GM03348 (cell line): ENCODE measurements around the gene C19orf73.
A peak's percentile ranks its signal among the peaks of the same experiment; 100 is the strongest.
"Not testable (repeated sequence)": the region's sequence is repeated elsewhere in the genome, so short reads cannot be mapped to it uniquely, and the experiment has no call there.

Experiments
- DNase-seq: peaks from one replicate; pipeline ENCODE4 v3.0.0; 2012; ENCODE audit warnings: low spot score

C19orf73 gene

GRCh38 chr19:49101160-49101559 lies 17.8 kb downstream of the C19orf73 start:
- DNase-seq = no peak

DNA sequence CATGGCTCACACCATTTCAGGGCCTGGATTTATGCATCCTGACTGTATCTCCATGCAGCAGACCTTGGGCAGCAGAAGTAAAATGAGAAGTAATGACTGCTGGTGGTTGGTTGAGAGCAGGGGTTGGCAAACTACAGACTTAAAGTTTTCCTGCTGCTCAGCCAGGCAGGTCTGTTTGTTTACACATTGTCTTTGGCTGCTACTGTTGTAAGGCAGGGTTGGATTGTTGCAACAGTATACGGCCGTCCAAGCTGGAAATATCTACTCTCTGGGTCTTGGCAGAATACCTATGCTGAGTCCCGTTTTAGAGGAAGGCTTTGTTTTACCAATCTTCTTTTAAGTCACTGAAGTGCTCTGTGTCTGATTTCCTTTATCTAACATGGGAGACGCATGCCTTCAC lies 20.1 kb downstream of the C19orf73 start:
- DNase-seq = no peak

- DNase-seq = peak; percentile 82
These were observed 21.3 kb downstream of the C19orf73 start for GRCh38 chr19:49097453-49098288.

DNA sequence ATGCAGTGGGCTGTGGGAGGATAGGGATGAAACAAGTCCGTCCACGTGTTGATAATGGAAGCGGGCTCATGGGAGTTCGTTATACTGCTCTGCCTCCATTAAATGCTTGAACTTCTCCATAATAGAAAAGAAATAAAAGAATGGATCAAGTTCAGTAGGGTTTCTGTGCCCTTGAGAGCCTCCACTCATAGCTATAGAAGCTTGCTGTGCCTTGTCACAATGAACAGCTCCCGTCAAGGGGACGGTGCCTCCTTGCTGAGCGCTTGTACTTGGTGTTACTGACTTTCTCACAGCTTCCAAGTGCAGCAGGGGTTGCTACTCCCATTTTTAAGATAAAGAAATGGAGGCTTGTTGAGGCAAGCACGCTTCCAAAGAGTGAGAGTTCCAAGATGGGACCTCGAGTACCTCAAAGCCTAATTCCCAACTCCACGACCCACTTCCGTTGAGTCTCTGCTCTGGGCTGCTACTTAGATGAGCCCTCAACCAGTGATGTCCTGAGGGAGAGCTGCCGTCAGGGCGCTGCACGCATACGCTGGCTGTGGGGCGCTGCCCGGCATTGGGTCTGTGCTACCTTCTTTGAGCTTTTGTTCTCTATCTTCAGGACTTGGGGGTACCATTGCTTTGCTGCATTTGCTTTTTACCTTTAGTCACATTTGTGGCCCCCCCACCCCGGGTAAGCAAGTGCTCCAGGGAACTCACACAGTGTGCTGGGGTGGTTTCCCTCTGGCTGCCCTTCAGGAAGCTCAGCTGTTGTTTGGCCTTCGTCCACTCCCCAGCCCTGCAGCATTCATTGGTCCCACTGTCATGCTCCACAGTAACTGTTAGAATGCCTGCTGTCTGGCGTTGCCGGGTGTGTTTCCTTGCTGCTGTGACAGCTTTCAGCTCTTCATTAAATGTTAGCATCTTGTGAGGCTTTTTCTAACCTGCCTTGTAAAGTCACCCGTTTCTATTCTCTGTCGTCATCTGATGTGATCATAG lies 24.1 kb downstream of the C19orf73 start:
- DNase-seq = no peak

- no peak for DNase-seq
These were observed 26.3 kb downstream of the C19orf73 start for GRCh38 chr19:49092686-49093085.

DNA sequence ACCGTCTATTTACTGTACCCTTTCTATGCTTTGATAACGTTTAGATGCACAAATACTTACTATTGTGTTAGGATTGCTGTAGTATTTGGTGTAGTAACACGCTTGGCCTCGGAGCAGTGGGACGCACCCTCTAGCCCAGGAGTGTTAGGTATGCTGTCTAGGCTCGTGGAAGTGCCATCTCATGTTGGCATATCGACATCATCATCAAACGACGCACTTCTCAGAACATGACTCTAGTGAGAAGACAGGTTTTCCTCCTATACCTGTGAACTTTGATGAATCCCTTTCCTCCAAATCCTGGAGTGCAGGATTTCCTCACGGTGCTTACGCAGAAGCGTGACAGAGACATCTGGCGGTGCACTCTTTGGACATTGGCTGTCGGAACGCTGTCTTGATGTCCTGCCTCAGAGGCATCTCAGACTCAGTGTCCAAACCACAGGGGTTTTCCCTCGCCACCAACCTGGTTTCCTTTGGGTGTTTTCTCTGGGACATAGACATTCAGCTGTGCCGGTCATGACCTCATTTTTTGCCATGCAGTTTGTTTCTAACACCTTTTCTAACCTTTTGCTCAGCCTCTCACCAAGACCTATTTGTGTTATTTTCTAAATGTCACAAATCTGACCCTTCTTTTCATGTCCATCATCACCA lies 27.4 kb downstream of the C19orf73 start:
- no peak for DNase-seq

DNA sequence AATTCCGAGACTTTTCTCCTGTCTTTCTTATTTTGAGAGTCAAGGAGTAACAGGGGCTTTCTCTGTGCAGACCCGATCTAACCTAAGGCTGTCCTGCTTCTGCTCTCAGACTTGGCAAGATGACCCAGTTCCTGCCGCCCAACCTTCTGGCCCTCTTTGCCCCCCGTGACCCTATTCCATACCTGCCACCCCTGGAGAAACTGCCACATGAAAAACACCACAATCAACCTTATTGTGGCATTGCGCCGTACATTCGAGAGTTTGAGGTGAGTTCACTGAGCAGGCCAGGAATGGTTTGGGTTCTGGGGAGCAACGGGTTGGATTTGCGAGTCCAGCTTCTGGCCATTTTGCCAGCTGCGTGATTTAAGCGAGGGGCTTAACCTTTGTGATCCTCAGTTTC lies 32.6 kb downstream of the C19orf73 start:
- DNase-seq = no peak

DNA sequence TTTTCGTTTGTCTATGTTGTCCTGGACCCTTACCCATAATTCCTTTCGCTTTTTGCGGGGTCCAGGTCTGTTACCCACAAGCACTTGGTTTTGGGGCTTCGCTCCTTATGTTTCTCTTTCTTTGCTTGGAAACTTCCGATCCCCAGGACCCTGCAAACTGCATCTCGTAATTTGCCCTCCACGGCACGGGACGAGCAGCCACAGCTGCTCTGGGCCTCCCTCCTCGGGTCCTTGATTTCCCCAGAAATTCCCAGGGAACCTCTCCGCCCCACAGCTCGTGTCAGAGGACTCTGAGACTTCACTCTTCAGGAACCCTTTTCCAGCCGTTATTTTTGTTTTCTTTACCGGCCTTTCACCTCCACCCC lies 33.1 kb downstream of the C19orf73 start:
- no peak for DNase-seq

- peak; percentile 100 for DNase-seq
These were observed 33.7 kb downstream of the C19orf73 start, which contains the start of gene SNRNP70 for GRCh38 chr19:49085020-49085867. Gene SNRNP70, plus strand, starts transcription at chr19:49085451. Its CDS starts 964 bp downstream, at chr19:49086415.

- no peak for DNase-seq
These were observed 34.5 kb downstream of the C19orf73 start for GRCh38 chr19:49084206-49085019.

DNA sequence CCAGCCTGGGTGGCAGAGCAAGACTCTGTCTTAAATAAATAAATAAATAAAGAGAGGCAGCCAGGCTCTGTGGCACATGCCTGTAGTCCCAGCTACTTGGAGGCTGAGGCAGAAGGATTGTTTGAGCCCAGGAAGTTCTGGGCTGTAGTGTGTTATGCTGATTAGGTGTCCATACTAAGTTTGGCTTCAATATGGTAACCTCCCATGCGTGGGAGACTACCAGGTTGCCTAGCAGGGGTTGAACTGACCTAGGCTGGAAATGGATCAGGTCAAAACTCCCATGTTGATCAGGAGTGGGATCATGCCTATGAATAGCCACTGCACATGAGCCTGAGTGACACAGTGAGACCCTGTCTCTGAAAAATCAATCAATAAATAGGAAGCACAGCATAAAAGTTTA lies 37.7 kb downstream of the C19orf73 start:
- no peak for DNase-seq

GRCh38 chr19:49080392-49080791 lies 38.6 kb downstream of the C19orf73 start:
- DNase-seq = no peak

GRCh38 chr19:49074869-49075268 lies 44.1 kb downstream of the C19orf73 start:
- DNase-seq = not testable (repeated sequence)

DNA sequence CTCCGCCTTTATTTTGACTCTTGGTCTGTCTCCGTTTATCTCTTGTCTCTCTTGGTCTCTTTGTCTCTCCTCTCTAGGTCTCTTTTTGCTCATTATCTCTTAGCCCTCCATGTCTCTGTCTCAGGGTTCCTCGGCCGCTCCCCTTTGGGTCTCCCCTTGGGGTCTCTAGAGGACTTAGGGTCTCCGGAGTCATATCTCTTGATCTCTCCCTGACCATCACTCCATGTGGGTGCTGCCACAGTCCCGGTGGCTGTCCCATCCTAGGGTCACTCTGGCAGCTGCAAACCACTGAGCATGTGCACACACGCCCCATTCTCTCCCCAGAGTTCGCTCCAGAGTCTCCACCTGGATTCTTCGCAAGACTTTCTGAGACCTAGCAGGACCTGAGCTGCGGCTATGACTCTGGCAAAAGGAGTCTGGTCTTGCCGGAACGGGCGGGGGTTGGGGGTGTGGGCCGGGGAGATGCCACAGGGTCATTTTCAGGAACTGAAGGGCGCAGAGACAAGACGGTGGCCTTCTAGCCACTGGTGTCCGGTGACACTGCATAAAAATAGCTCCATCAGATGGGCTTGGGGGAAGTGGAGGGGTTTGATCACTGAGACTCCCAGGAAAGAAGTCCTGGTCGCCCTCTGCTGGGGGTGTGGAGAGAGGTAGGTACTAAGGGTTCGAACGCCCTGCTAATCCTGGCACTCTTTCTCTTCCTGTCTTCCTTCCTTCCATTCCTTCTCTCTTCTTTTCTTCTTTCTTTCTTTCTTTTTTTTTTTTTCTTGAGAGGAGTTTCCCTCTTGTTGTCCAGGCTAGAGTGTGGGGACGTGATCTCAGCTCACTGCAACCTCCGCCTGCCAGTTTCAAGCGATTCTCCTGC lies 45.2 kb downstream of the C19orf73 start:
- DNase-seq = no peak

DNA sequence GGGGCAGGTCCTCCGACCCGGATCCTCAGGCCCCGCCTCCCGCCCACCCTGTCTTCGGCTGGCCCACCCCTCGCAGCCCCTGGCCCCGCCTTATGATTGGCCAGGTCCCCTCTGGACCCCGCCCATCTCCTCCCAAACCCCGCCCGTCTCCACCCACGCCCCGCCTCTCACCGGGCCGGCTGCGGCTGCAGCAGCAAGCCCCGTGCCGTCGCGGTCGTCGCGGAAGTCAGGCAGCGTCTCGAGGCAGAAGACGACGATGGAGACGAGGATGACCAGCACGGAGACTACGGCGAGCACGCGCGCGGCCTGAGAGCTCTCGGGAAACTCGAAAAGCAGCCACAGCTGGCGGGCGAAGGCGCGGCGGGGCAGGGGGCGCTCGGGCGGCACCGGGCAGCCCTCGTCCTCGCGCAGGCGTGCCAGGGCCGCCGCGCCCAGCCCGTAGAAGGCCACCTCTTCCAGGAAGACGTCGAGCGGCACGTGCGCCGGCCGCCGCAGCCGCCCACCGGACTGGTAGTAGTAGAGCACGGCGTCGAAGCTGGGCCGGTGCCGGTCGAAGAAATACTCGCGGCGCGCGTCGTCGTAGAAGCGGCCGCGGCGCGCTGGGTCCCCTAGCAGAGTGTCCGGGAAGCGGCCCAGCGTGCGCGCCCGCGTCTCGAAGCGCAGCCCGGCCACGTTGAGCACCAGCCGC lies 46.9 kb downstream of the C19orf73 start:
- no peak for DNase-seq

GRCh38 chr19:49070416-49070815 lies 48.5 kb downstream of the C19orf73 start:
- DNase-seq = no peak

DNA sequence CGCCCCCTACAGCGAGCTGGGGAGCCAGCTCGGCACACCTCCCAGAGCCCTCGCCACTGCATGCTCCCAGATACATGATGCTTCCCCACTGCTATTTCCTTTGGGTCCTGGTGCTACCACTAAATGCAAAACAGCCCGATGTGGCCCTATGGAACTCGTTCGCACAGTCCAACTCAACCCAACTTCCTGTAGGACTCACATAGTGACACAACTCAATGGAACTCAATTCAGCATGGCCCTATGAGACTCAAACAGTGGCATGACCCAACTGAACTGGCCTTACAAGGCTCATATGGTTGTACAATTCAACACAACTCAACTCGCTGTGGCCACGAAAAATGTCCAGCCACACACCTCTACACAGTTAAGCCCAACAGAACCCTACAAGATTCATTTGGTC lies 49.9 kb downstream of the C19orf73 start:
- no peak for DNase-seq
